ENCODE results near the gene ZNF385B. TPM values are rescaled to one million over a fixed set of nuclear protein-coding genes. Genes with fewer than 3 reads are reported as not detected.

ZNF385B gene
- total RNA-seq = 3.9 TPM
- polyA plus RNA-seq (ENCODE audit: insufficient read depth in 1 of 8, insufficient read length in 8 of 8, low replicate concordance in 1 of 8) = 10 to 100 TPM in 7 of 8 donors, 1 to 10 TPM in 1; 9.6 to 17.1 (median 13.9) TPM
- long read RNA-seq, donor 1, partial matches to known transcripts = 0 of 1 reads
- long read RNA-seq, donor 1, other reads (novel, unspliced or antisense) = 0 of 1 reads
- long read RNA-seq, donor 2 = 0 reads
- long read RNA-seq, donor 3 = 0 reads
- long read RNA-seq, donor 4 = 0 reads
- long read RNA-seq, donor 5 = 0 reads
- long read RNA-seq, donor 6, partial matches to known transcripts = 5 of 5 reads
- long read RNA-seq, donor 6, other reads (novel, unspliced or antisense) = 0 of 5 reads
- long read RNA-seq, donor 7, partial matches to known transcripts = 0 of 1 reads
- long read RNA-seq, donor 7, other reads (novel, unspliced or antisense) = 0 of 1 reads
- long read RNA-seq, donor 8, partial matches to known transcripts = 0 of 1 reads
- long read RNA-seq, donor 8, other reads (novel, unspliced or antisense) = 0 of 1 reads
- long read RNA-seq, donor 9, partial matches to known transcripts = 0 of 1 reads
- long read RNA-seq, donor 9, other reads (novel, unspliced or antisense) = 0 of 1 reads
- long read RNA-seq, donor 10, partial matches to known transcripts = 10 of 11 reads
- long read RNA-seq, donor 10, other reads (novel, unspliced or antisense) = 0 of 11 reads
- long read RNA-seq, donor 11, partial matches to known transcripts = 0 of 1 reads
- long read RNA-seq, donor 11, other reads (novel, unspliced or antisense) = 0 of 1 reads

DNA sequence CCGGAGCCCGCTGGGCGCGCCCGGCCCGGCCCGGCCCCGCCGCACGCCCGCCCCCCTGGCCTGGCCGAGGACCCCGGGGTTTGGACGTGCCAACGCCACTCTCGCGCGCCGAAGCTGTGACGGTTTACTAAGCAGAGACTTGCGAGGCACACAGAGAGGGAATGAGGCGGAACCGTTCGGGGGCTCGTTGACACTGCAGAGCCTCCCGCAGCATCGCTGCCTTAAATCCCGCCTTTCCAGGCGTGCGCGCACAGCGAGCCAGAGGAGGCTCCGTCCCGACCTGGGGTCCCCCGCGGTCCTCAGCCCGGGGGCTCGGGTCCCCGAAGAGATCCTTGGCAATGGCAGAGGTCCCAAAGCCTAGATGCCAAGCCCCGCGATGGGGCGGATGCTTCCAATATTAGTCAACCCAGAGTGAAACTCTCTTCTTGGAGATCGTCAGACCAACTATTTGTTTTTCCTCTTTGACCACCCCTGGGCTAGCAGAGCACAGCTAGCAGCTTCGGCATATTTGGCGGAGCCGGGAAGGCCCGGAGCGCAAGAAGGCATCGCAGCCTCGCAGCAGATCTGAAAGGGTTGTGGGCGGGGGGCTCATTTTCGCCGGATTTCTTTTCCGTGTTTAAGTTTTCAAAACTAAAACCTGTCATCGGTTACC is at the start of gene ZNF385B:
Gene ZNF385B (minus strand): TSS at position 197 of the 652 bp plus-strand sequence.
- Histone ChIP-seq H3K4me3 (ENCODE audit: low read length) (peak within 1 kb of the TSS; percentile 45), H3K36me3 (ENCODE audit: control insufficient read depth, insufficient read depth, low read length) (no peaks in the 10 kb centered on the region), H3K27ac (ENCODE audit: low read length) (peak within 1 kb of the TSS; percentile 45), H3K27me3 (ENCODE audit: control insufficient read depth, insufficient read depth, low read length) (peaks cover 26% of the 10 kb centered on the region), H3K9me3 (replicated peaks; ENCODE audit: control insufficient read depth, low read depth, low read length) (no peaks in the 10 kb centered on the region), H3K4me1 (ENCODE audit: control insufficient read depth, insufficient read depth, low read length) (peaks cover 12% of the 10 kb centered on the region)
- under 1% methylated on average over 54 of the region's 55 CpGs for WGBS (ENCODE audit: insufficient coverage)
- DNase-seq = peak; percentile 37

- Histone ChIP-seq H3K27me3 (ENCODE audit: control insufficient read depth, insufficient read depth, low read length) (no peaks in the 10 kb centered on the region), H3K36me3 (ENCODE audit: control insufficient read depth, insufficient read depth, low read length) (no peaks in the 10 kb centered on the region), H3K9me3 (replicated peaks; ENCODE audit: control insufficient read depth, low read depth, low read length) (no peaks in the 10 kb centered on the region), H3K27ac (ENCODE audit: low read length) (no peak overlapping the region), H3K4me3 (ENCODE audit: low read length) (no peak overlapping the region), H3K4me1 (ENCODE audit: control insufficient read depth, insufficient read depth, low read length) (no peaks in the 10 kb centered on the region)
- WGBS (ENCODE audit: insufficient coverage) = no CpG with 5 or more reads among the region's 3 CpGs
- no peak for DNase-seq
Measured at GRCh38 chr2:179910735-179911113, 49.3 kb upstream of the ZNF385B start.

- WGBS (ENCODE audit: insufficient coverage) = 29% methylated on average over 1 of the region's 6 CpGs
- H3K36me3 ChIP-seq (ENCODE audit: control insufficient read depth, insufficient read depth, low read length) = no peaks in the 10 kb centered on the region
- no peaks in the 10 kb centered on the region for H3K27me3 ChIP-seq (ENCODE audit: control insufficient read depth, insufficient read depth, low read length)
- no peak for DNase-seq
- no peak overlapping the region for H3K27ac ChIP-seq (ENCODE audit: low read length)
- H3K4me3 ChIP-seq (ENCODE audit: low read length) = no peak overlapping the region
- no peaks in the 10 kb centered on the region for H3K9me3 ChIP-seq (replicated peaks; ENCODE audit: control insufficient read depth, low read depth, low read length)
- no peaks in the 10 kb centered on the region for H3K4me1 ChIP-seq (ENCODE audit: control insufficient read depth, insufficient read depth, low read length)
Measured at GRCh38 chr2:179909845-179910734, 48.7 kb upstream of the ZNF385B start.

DNA sequence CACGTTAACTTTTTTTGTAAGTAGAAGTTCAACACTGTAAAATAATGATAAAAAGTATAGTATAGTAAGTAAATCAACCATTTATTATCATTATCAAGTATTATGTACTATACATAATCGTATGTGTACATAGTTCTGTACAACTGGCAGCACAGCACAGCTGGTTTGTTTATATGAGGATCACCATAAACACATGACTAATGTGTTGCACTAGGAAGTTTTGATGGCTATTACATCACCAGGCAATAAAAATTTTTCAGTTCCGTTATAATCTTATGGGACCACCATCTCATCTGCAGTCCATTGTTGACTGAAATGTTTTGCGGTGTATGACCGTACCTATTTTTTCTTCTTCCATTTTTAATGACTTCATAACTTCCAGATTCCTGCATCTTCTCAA is 39.2 kb upstream of the ZNF385B start:
- H3K27me3 ChIP-seq (ENCODE audit: control insufficient read depth, insufficient read depth, low read length) = no peaks in the 10 kb centered on the region
- no peaks in the 10 kb centered on the region for H3K36me3 ChIP-seq (ENCODE audit: control insufficient read depth, insufficient read depth, low read length)
- no peaks in the 10 kb centered on the region for H3K9me3 ChIP-seq (replicated peaks; ENCODE audit: control insufficient read depth, low read depth, low read length)
- H3K4me1 ChIP-seq (ENCODE audit: control insufficient read depth, insufficient read depth, low read length) = no peaks in the 10 kb centered on the region
- DNase-seq = peak; percentile 25
- no CpG with 5 or more reads among the region's 5 CpGs for WGBS (ENCODE audit: insufficient coverage)
- H3K4me3 ChIP-seq (ENCODE audit: low read length) = no peak overlapping the region
- H3K27ac ChIP-seq (ENCODE audit: low read length) = no peak overlapping the region

- Histone ChIP-seq H3K36me3 (ENCODE audit: control insufficient read depth, insufficient read depth, low read length) (no peaks in the 10 kb centered on the region), H3K4me3 (ENCODE audit: low read length) (no peak overlapping the region), H3K27me3 (ENCODE audit: control insufficient read depth, insufficient read depth, low read length) (no peaks in the 10 kb centered on the region), H3K27ac (ENCODE audit: low read length) (no peak overlapping the region), H3K9me3 (replicated peaks; ENCODE audit: control insufficient read depth, low read depth, low read length) (no peaks in the 10 kb centered on the region), H3K4me1 (ENCODE audit: control insufficient read depth, insufficient read depth, low read length) (no peaks in the 10 kb centered on the region)
- no CpG with 5 or more reads among the region's 1 CpG for WGBS (ENCODE audit: insufficient coverage)
- no peak for DNase-seq
Measured at GRCh38 chr2:179899666-179900065, 38.3 kb upstream of the ZNF385B start.

- no peak overlapping the region for H3K27ac ChIP-seq (ENCODE audit: low read length)
- 79% methylated on average over 2 of the region's 4 CpGs for WGBS (ENCODE audit: insufficient coverage)
- H3K4me3 ChIP-seq (ENCODE audit: low read length) = no peak overlapping the region
- H3K9me3 ChIP-seq (replicated peaks; ENCODE audit: control insufficient read depth, low read depth, low read length) = no peaks in the 10 kb centered on the region
- H3K27me3 ChIP-seq (ENCODE audit: control insufficient read depth, insufficient read depth, low read length) = no peaks in the 10 kb centered on the region
- no peaks in the 10 kb centered on the region for H3K4me1 ChIP-seq (ENCODE audit: control insufficient read depth, insufficient read depth, low read length)
- no peaks in the 10 kb centered on the region for H3K36me3 ChIP-seq (ENCODE audit: control insufficient read depth, insufficient read depth, low read length)
- no peak for DNase-seq
Measured at GRCh38 chr2:179898873-179899272, 37.5 kb upstream of the ZNF385B start.

- no peaks in the 10 kb centered on the region for H3K9me3 ChIP-seq (replicated peaks; ENCODE audit: control insufficient read depth, low read depth, low read length)
- no peaks in the 10 kb centered on the region for H3K4me1 ChIP-seq (ENCODE audit: control insufficient read depth, insufficient read depth, low read length)
- DNase-seq = no peak
- H3K27ac ChIP-seq (ENCODE audit: low read length) = no peak overlapping the region
- WGBS (ENCODE audit: insufficient coverage) = 100% methylated on average over 2 of the region's 3 CpGs
- H3K4me3 ChIP-seq (ENCODE audit: low read length) = no peak overlapping the region
- H3K36me3 ChIP-seq (ENCODE audit: control insufficient read depth, insufficient read depth, low read length) = no peaks in the 10 kb centered on the region
- no peaks in the 10 kb centered on the region for H3K27me3 ChIP-seq (ENCODE audit: control insufficient read depth, insufficient read depth, low read length)
Measured at GRCh38 chr2:179893616-179894015, 32.2 kb upstream of the ZNF385B start.

DNA sequence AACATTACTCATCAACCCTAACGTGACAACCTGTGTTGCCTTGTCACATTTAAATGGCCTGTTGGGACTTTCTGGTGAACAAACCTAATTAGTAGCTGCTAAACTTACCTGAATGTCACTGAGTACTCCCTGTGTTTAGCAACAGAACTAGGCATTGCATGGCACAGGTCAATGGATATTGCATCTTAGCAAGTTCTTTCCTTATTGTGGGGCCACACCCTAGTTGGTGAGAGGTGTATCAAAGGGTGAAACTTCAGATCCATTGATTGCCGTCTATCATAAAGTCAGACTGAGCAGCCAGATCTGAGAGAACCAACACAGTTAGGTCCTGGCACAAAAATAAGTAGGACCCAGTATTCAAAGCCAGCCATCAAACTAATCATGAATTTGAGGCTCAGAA is 29.8 kb upstream of the ZNF385B start:
- WGBS (ENCODE audit: insufficient coverage) = 60% methylated on average over 1 of the region's 2 CpGs
- no peak overlapping the region for H3K27ac ChIP-seq (ENCODE audit: low read length)
- H3K4me3 ChIP-seq (ENCODE audit: low read length) = no peak overlapping the region
- no peaks in the 10 kb centered on the region for H3K27me3 ChIP-seq (ENCODE audit: control insufficient read depth, insufficient read depth, low read length)
- H3K4me1 ChIP-seq (ENCODE audit: control insufficient read depth, insufficient read depth, low read length) = no peaks in the 10 kb centered on the region
- H3K36me3 ChIP-seq (ENCODE audit: control insufficient read depth, insufficient read depth, low read length) = no peaks in the 10 kb centered on the region
- no peaks in the 10 kb centered on the region for H3K9me3 ChIP-seq (replicated peaks; ENCODE audit: control insufficient read depth, low read depth, low read length)
- no peak for DNase-seq

GRCh38 chr2:179890666-179891065 is 29.3 kb upstream of the ZNF385B start:
- H3K27ac ChIP-seq (ENCODE audit: low read length) = no peak overlapping the region
- H3K4me1 ChIP-seq (ENCODE audit: control insufficient read depth, insufficient read depth, low read length) = no peaks in the 10 kb centered on the region
- no peaks in the 10 kb centered on the region for H3K9me3 ChIP-seq (replicated peaks; ENCODE audit: control insufficient read depth, low read depth, low read length)
- H3K36me3 ChIP-seq (ENCODE audit: control insufficient read depth, insufficient read depth, low read length) = no peaks in the 10 kb centered on the region
- H3K4me3 ChIP-seq (ENCODE audit: low read length) = no peak overlapping the region
- H3K27me3 ChIP-seq (ENCODE audit: control insufficient read depth, insufficient read depth, low read length) = no peaks in the 10 kb centered on the region
- peak; percentile 87 for DNase-seq

Measured in muscle of leg (tissue), 16 donors.